Neuronal stem cell (in vitro differentiated cells): Measurements from ENCODE around the gene GRIA4.

Experiments
- DNase-seq: peaks from one replicate; pipeline ENCODE4 v3.0.0-alpha.2; 2013; ENCODE audit warnings: low spot score
- H2AFZ ChIP-seq: one replicate; pipeline ENCODE4 v1.6.1; 2013; ENCODE audit warnings: mild to moderate bottlenecking, low read length, inconsistent platforms
- H2AK5ac ChIP-seq: 2 replicates; pipeline ENCODE4 v1.6.1; 2013; ENCODE audit warnings: low read depth, mild to moderate bottlenecking, inconsistent platforms, low read length, moderate library complexity, mixed read lengths
- H2BK120ac ChIP-seq: 2 replicates; pipeline ENCODE4 v1.6.1; 2013; ENCODE audit warnings: low read depth, mild to moderate bottlenecking, inconsistent platforms, low read length, moderate library complexity, mixed read lengths
- H2BK12ac ChIP-seq: one replicate; pipeline ENCODE4 v1.6.1; 2013; ENCODE audit warnings: low read length, inconsistent platforms
- H2BK15ac ChIP-seq: 2 replicates; pipeline ENCODE4 v1.6.1; 2013; ENCODE audit warnings: mild to moderate bottlenecking, low read length, inconsistent platforms, mixed read lengths
- H2BK5ac ChIP-seq: one replicate; pipeline ENCODE4 v1.6.1; 2013; ENCODE audit warnings: inconsistent platforms, mild to moderate bottlenecking, low read length, moderate library complexity
- H3K14ac ChIP-seq: one replicate; pipeline ENCODE4 v1.6.1; 2013; ENCODE audit warnings: low read length, inconsistent platforms
- H3K18ac ChIP-seq: 2 replicates; pipeline ENCODE4 v1.6.1; 2013; ENCODE audit warnings: low read length, inconsistent platforms
- H3K23ac ChIP-seq: 2 replicates; pipeline ENCODE4 v1.6.1; 2013; ENCODE audit warnings: low read depth, mild to moderate bottlenecking, mixed read lengths, low read length, inconsistent platforms; ENCODE audit not compliant: poor library complexity
- H3K27ac ChIP-seq: replicated peaks from 3 replicates; pipeline ENCODE4 v1.5.1; 2013; ENCODE audit warnings: low read length, inconsistent platforms
- H3K27me3 ChIP-seq, 3 experiments: 2 replicates each; pipeline ENCODE4 v1.6.1; 2013; ENCODE audit warnings: low read length in 3 of 3, mild to moderate bottlenecking in 2 of 3, inconsistent platforms in 1 of 3, low read depth in 1 of 3, mixed read lengths in 1 of 3, moderate library complexity in 1 of 3; ENCODE audit not compliant: control insufficient read depth in 3 of 3, insufficient read depth in 3 of 3
- H3K36me3 ChIP-seq, 2 donors: replicated peaks in 1 of 2; 2 replicates each; pipeline ENCODE4 v1.6.1; 2013; ENCODE audit warnings: low read length in 2 of 2; ENCODE audit not compliant: control insufficient read depth in 2 of 2, insufficient read depth in 2 of 2
- H3K4ac ChIP-seq: 2 replicates; pipeline ENCODE4 v1.6.1; 2013; ENCODE audit warnings: inconsistent platforms, mild to moderate bottlenecking, low read length, moderate library complexity
- H3K4me1 ChIP-seq, 2 donors: 1 replicate in 1 of 2; 2 replicates in 1 of 2; pipeline ENCODE4 v1.6.1; 2013; ENCODE audit warnings: low read length in 2 of 2, low read depth in 1 of 2; ENCODE audit not compliant: control insufficient read depth in 2 of 2, insufficient read depth in 1 of 2
- H3K4me2 ChIP-seq: one replicate; pipeline ENCODE4 v1.6.1; 2013; ENCODE audit warnings: mild to moderate bottlenecking, low read length, inconsistent platforms; ENCODE audit not compliant: insufficient read depth, poor library complexity, severe bottlenecking
- H3K4me3 ChIP-seq, 2 donors: 2 replicates each; pipeline ENCODE4 v1.5.1; 2013; ENCODE audit warnings: low read length in 2 of 2, mild to moderate bottlenecking in 2 of 2, inconsistent platforms in 1 of 2, moderate library complexity in 1 of 2
- H3K79me1 ChIP-seq: one replicate; pipeline ENCODE4 v1.6.1; 2013; ENCODE audit warnings: low read depth, mild to moderate bottlenecking, inconsistent platforms, low read length, moderate library complexity
- H3K9ac ChIP-seq: one replicate; pipeline ENCODE4 v1.6.1; 2013; ENCODE audit warnings: mild to moderate bottlenecking, low read depth, low read length, inconsistent platforms; ENCODE audit not compliant: poor library complexity
- H3K9me3 ChIP-seq, 2 donors: replicated peaks in 1 of 2; 2 replicates each; pipeline versions ENCODE3 to v1.6.1; 2013; ENCODE audit warnings: low read length in 2 of 2, mild to moderate bottlenecking in 2 of 2, inconsistent platforms in 1 of 2, low read depth in 1 of 2, mixed read lengths in 1 of 2, moderate library complexity in 1 of 2; ENCODE audit not compliant: control insufficient read depth in 2 of 2, insufficient read depth in 1 of 2
- H4K8ac ChIP-seq: one replicate; pipeline ENCODE4 v1.6.1; 2013; ENCODE audit warnings: low read depth, mild to moderate bottlenecking, inconsistent platforms, low read length, moderate library complexity
- H4K91ac ChIP-seq: one replicate; pipeline ENCODE4 v1.6.1; 2013; ENCODE audit warnings: low read length, low read depth, mild to moderate bottlenecking, inconsistent platforms; ENCODE audit not compliant: poor library complexity
- WGBS, 2 donors: extraction: QIAGEN DNeasy Blood & Tissue Kit; methylation state at CpG; one replicate each; pipeline ENCODE4 v1.1.7; 2013; ENCODE audit warnings: missing lambda C conversion rate in 2 of 2, mixed read lengths in 1 of 2; ENCODE audit not compliant: insufficient read length in 2 of 2, insufficient replicate concordance in 1 of 2; ENCODE audit errors: extremely low coverage in 2 of 2; 5-methylcytosine and 5-hydroxymethylcytosine counted together

Gene GRIA4

DNA sequence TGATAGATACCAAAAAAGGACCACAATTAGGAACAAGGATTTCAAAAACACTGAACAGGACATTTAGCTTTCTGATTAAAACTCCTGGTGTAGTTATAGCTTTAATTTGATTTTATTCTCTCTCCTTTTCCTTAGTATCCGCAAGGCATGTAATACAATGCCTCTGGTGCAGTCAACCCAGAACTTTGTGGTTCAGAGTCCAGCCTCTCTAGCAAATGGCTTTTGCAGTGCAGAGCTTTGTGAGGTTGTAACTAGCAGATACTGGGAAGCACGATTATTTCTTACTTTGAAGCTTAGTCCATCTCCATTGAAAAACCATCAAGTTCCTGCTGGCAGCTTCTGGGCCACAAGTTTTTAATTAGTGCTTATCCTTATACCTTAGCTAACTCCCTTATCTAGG is 79.8 kb downstream of the GRIA4 start:
- Histone ChIP-seq H2BK15ac (no peak overlapping the region), H3K27me3 (no peaks in the 10 kb centered on the region), H3K18ac (no peak overlapping the region), H4K8ac (no peak overlapping the region), H3K4me2 (no peak overlapping the region), H2BK5ac (no peak overlapping the region), H2BK12ac (no peak overlapping the region), H2AFZ (no peak overlapping the region), H3K9me3 (no peaks in the 10 kb centered on the region), H4K91ac (no peak overlapping the region), H3K4me3 (no peak overlapping the region), H3K79me1 (no peaks in the 10 kb centered on the region), H3K14ac (no peak overlapping the region), H3K36me3 (no peaks in the 10 kb centered on the region), H3K4ac (no peak overlapping the region), H3K23ac (no peak overlapping the region), H2AK5ac (no peak overlapping the region), H3K9ac (no peak overlapping the region), H3K27ac (no peak overlapping the region), H2BK120ac (no peak overlapping the region), H3K4me1 (no peaks in the 10 kb centered on the region)
- no CpG with 5 or more reads among the region's 2 CpGs for WGBS, 2 donors
- no peak for DNase-seq

DNA sequence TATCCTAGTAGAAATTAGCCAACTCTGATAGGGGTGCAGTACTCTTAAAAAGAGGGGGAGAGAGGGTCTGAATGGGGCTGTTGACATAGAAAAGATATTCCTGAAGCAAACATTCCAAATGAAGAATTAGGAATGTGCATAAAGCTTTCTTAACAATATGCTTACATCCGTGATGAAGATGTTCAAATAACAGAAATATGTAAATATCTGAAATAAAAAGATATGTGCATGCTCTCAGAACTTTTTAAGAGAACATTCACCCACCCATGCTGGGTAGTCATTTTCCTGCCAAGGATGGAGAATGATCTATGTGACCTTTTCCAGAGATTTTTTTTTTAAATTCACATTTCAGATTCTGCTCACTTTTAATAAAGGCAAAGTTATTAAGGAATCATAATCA is 80.6 kb downstream of the GRIA4 start:
- no peak overlapping the region for H4K8ac ChIP-seq
- no peak overlapping the region for H2AFZ ChIP-seq
- H4K91ac ChIP-seq: no peak overlapping the region
- no peaks in the 10 kb centered on the region for H3K9me3 ChIP-seq
- no peak overlapping the region for H2BK5ac ChIP-seq
- H3K27me3 ChIP-seq: no peaks in the 10 kb centered on the region
- no peak overlapping the region for H3K23ac ChIP-seq
- no peaks in the 10 kb centered on the region for H3K36me3 ChIP-seq
- H3K4me2 ChIP-seq: no peak overlapping the region
- no peak overlapping the region for H2BK12ac ChIP-seq
- WGBS, 2 donors: no CpG with 5 or more reads among the region's 1 CpG
- no peaks in the 10 kb centered on the region for H3K79me1 ChIP-seq
- H3K27ac ChIP-seq: no peak overlapping the region
- H3K9ac ChIP-seq: no peak overlapping the region
- no peak overlapping the region for H2BK120ac ChIP-seq
- no peak overlapping the region for H3K18ac ChIP-seq
- H3K4ac ChIP-seq: no peak overlapping the region
- no peak overlapping the region for H2AK5ac ChIP-seq
- DNase-seq: no peak
- H2BK15ac ChIP-seq: no peak overlapping the region
- H3K4me1 ChIP-seq: no peaks in the 10 kb centered on the region
- no peak overlapping the region for H3K14ac ChIP-seq
- no peak overlapping the region for H3K4me3 ChIP-seq

GRCh38 chr11:105693075-105693759 is 83.3 kb downstream of the GRIA4 start:
- Histone ChIP-seq H2BK120ac (no peak overlapping the region), H3K4me2 (no peak overlapping the region), H2BK15ac (no peak overlapping the region), H3K23ac (no peak overlapping the region), H2AK5ac (no peak overlapping the region), H3K9ac (no peak overlapping the region), H3K18ac (no peak overlapping the region), H3K36me3 (no peaks in the 10 kb centered on the region), H3K14ac (no peak overlapping the region), H4K8ac (no peak overlapping the region), H3K27ac (no peak overlapping the region), H2AFZ (no peak overlapping the region), H3K4ac (no peak overlapping the region), H3K79me1 (no peaks in the 10 kb centered on the region), H2BK12ac (no peak overlapping the region), H2BK5ac (no peak overlapping the region), H4K91ac (no peak overlapping the region), H3K27me3 (no peaks in the 10 kb centered on the region), H3K4me3 (no peak overlapping the region), H3K9me3 (no peaks in the 10 kb centered on the region), H3K4me1 (peaks cover 0 to 3% of the 10 kb centered on the region in 2 donors)
- no peak for DNase-seq
- WGBS, 2 donors: no CpG with 5 or more reads among the region's 2 CpGs

DNA sequence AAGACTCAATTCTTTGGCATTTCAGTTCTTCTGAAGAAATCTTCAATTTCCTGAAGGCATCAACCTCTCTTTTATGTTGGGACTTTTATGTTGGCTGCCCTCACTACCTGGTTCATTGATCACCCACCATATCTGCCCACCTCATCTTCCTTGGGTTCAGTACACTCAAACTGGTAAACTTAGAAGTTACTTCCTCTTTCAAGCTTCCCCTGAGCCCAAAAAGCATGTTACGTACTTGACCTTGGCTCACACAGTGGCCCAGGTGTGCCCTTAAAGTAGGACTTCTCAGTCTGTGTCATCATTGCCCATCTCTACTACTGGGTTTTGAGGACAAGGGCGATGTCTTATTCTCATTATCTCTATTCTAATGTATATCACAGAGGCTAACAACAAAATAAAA is 86.1 kb downstream of the GRIA4 start:
- no peaks in the 10 kb centered on the region for H3K79me1 ChIP-seq
- H3K36me3 ChIP-seq: no peaks in the 10 kb centered on the region
- no peak overlapping the region for H3K9ac ChIP-seq
- H2AFZ ChIP-seq: no peak overlapping the region
- H4K8ac ChIP-seq: no peak overlapping the region
- no peak overlapping the region for H2BK120ac ChIP-seq
- no peaks in the 10 kb centered on the region for H3K27me3 ChIP-seq
- H3K9me3 ChIP-seq: no peaks in the 10 kb centered on the region
- no peak overlapping the region for H3K4me3 ChIP-seq
- H3K4ac ChIP-seq: no peak overlapping the region
- no peak overlapping the region for H3K14ac ChIP-seq
- H3K18ac ChIP-seq: no peak overlapping the region
- no peak overlapping the region for H3K23ac ChIP-seq
- WGBS, 2 donors: no CpG with 5 or more reads among the region's 2 CpGs
- no peak overlapping the region for H2AK5ac ChIP-seq
- DNase-seq: no peak
- no peak overlapping the region for H2BK5ac ChIP-seq
- no peak overlapping the region for H2BK15ac ChIP-seq
- H2BK12ac ChIP-seq: no peak overlapping the region
- H4K91ac ChIP-seq: no peak overlapping the region
- H3K27ac ChIP-seq: no peak overlapping the region
- H3K4me1 ChIP-seq: peaks cover 0 to 14% of the 10 kb centered on the region in 2 donors
- H3K4me2 ChIP-seq: no peak overlapping the region
